ENCODE data around the gene KCNIP3.
"Not testable (repeated sequence)": the region's sequence is repeated elsewhere in the genome, so short reads cannot be mapped to it uniquely, and the experiment has no call there.

Gene KCNIP3

DNA sequence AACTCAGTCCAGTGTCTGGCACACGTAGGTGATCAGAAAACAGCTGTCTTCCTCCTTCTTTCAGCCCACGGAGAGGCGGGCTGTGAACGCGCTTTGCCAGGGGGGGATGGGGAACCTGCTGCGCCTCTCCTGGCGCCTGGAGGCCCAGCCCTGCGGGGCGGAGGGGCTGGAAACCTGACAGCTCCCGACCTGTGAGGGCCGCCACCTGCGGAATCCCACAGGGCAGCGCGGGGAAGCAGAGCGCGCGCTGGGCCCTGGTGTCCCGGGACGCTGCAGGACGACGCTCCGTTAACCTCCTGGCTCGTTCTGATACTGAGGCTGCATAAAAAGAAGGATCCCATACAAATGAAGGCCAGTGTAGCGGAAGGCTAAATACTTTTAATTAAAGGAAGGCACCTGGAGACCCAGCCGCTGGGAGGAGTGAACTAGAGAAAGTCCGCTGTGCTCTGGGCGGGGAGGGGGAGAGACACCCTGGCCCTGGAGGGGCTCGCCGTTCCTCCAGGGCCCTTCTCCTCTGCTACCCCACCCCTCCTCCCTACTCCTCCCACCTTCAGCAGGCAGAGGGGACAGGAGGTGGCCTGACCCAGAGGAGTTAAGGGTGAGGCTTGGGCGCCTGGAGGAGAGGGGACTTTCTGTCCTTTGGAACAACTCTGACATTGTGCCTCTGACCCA lies 130.2 kb downstream of the KCNIP3 start:
- DNase-seq: not testable (repeated sequence)

DNA sequence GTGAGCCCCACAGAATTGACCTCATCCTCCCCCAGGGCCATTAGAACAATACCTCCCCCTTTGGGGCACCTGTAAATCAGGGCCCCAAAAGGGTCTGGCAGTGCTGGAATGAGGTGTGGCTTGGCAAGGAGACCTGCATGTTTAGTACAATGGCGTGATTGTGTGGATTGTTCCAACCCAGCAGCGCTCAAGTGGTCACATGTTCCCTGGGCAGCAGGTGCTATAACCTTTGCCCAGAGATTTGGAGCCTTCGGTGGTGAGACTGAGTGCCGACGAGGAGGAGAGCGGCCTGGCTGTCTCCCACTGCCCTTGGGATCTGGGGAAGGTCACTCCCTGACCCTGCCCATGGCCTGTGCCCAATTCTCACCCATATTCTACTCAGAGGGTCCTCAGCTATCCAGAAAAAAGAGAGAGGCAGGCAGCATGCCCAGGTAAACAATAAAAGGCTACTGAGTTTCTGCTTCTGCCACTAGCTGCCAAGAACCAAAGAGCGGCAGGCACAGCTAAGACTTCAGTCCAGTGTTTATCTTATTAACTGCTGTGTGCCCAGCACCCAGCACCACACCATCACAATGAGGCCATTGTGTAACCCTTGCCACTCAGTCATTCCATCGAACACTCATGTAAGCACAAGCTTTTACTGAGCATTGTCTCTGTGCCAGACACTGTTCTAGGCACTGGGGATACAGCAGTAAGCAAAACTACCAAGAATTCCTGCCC lies 132.8 kb downstream of the KCNIP3 start:
- not testable (repeated sequence) for DNase-seq

DNA sequence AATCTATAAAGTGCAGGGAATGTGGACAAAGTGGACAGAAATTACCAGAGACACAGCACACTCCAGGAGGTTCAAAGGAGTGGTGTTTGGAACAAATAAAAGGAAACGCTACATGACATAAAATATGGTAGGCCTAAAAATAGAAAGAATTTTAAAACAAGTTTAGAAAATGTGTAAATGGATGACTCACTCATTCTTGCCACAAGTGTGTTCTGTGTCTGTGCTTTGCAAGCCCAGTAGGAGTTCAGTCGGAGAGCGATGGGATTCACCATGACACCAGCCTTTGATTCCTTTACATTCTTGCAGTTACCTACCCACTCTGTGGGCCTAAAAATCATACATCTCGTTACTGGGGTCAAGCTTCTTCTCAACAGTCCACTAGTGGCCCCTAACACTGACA lies 136.2 kb downstream of the KCNIP3 start:
- DNase-seq: not testable (repeated sequence)

DNA sequence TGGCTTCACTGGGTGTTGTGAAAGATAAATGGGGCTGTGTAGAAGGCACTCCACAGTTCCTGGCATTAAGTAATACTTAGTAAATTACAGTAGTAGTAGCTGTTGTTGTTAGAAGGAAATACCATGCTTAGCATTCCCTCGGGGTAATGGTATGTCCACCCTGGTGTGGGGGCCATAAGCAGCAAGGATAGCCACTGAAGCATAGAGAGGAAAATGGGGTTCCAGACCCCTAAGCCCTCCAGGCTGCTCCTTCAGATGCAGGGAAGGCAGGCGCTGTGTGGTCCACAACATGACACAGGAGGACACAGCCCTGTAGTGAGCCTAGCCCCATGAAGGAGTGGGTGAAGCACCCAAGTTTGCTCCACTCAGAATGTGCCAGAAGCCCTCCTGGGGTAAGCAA lies 136.8 kb downstream of the KCNIP3 start:
- not testable (repeated sequence) for DNase-seq

DNA sequence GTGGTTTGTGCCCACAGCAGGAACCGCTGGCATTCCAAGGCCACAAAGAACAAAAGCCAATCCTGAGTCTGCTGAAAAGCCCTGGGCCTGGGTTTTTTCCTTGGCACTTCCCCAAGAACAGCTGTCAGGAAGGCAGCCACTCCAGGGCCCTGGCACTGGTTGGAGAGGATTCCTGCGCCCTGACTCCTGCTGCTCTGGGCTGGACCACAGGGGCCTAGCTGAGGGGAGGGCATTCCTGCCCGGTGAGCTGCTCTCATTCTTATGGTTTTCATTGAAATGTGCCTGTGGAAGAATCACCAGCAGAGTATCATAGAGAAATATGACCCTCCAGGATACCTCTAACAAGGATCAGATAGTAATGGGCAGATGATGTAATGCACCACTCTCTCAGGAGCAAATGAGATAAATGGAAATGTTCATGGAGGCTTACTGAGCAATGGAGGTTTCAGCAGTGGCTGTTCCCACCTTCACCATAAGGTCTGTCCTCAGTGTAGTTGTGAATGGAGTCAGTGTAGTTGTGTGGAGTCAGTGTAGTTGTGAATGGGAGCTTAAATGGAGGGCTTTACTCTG lies 137.4 kb downstream of the KCNIP3 start:
- DNase-seq: not testable (repeated sequence)

DNA sequence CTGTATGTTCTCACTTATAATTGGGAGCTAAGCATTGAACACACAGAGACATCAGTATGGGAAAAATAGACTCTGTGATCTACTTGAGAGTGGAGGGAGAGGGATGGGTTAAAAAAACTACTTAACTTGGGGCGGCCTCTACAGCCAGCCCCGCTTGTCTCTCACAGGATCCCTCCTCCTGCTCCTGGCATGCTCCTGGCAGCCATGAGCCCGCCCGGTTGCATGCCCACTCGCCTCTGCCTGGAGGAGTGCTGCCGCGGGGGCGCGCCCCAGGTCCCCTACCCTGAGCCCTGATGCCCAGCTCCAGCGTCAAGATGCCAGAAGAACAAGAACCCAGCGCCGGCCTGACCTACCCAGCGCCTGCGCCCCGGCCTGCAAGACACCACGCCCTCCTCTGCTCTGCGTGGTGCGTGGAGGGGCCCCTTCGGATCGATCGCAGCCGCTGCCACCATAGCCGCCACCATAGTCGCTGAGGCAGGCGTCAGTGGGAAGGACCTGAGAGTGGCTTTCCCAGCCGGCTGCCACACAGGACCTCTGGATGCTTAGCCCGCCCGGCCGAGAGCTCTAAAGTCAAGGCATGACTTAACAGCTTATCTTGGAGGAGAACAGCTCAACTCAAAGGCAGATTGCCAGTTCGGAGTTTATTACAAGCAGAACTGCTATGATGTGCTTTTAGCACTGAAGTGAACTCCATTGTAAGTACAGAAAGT lies 138.2 kb downstream of the KCNIP3 start:
- DNase-seq: not testable (repeated sequence)

All from C1 segment of cervical spinal cord (tissue), 14 donors.